DND-41 (cell line): ENCODE results near the gene SYNDIG1.

Experiments used
- CTCF ChIP-seq: IDR thresholded peaks from 2 replicates; pipeline ENCODE4 v1.5.1; 2012; ENCODE audit warnings: borderline replicate concordance, low read length, moderate library complexity, mild to moderate bottlenecking; ENCODE audit not compliant: poor library complexity, severe bottlenecking; ENCODE audit errors: extremely low read depth
- EZH2 ChIP-seq: IDR thresholded peaks from 3 replicates; pipeline ENCODE4 v1.6.1; 2012; ENCODE audit warnings: borderline replicate concordance, low read depth, mild to moderate bottlenecking, moderate library complexity, low read length, inconsistent platforms; ENCODE audit not compliant: severe bottlenecking

- TF ChIP-seq CTCF, result no peak
- no peak for TF ChIP-seq EZH2
Observed at GRCh38 chr20:24620937-24621519, 151.6 kb downstream of the SYNDIG1 start.
